Middle frontal gyrus (tissue), 1 donor: ENCODE results near the gene VGLL2.
"Not testable (repeated sequence)": the region's sequence is repeated elsewhere in the genome, so short reads cannot be mapped to it uniquely, and the experiment has no call there.

Experiments used
- DNase-seq: peaks from one replicate; pipeline ENCODE4 v3.0.0-alpha.2; 2015; ENCODE audit warnings: low spot score; ENCODE audit errors: extremely low spot score

The VGLL2 gene

GRCh38 chr6:117265410-117266256 lies at the start of gene VGLL2:
VGLL2 (plus strand) TSS chr6:117265558; CDS start chr6:117265764, 206 bp downstream.
- DNase-seq, result no peak

DNA sequence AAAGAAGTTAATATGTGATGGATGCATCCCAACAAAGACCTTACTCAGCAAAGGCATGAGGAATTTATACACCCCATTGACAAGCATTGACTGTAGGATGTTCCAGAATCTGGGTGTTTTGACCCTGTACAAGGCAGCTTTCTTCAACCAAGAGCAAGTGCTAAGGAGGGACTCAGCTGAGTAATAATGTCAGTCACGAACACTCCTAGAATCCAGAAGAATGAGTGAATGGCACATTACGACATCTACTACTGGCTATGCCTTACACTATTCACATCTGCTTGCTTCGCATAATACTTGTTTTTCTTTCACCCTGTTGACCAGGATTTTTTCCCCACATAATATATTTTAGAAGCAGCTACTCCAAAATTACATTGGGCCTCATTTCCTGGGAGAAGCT lies 42.5 kb upstream of the VGLL2 start:
- DNase-seq, result no peak

GRCh38 chr6:117226778-117227177 lies 38.6 kb upstream of the VGLL2 start:
- DNase-seq, result no peak

DNA sequence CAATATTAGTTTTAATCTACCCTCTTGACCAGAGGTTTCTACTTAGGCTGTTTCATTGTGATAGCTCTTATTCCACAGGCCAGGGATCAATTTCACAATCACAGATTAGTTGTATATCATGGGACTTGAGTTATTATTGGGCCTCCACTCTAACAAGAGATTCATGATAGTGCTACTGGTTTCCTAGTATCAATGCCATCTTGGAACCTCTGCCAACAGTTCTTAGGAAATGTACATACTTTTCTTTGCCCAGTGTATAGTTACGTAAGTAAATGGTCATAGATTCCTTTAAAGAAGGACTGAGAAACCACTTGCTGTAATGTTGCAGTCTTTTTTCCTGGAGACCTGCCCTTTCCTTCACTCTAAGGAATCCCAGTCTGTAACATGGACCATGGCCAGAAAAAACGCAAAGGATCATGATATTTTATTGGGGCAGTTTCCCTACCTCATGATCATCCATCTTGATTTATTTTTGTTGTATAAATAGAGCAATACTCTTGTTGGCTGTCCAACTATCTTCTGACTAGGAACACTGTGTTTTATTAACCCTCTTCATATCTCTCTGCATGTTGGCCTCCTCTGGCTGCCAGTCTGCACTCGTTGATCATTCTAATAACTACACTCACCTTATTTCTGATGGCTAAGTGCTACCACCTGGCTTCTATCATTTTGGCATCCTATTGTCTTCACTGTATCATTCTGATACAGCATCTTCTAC lies 38.0 kb upstream of the VGLL2 start:
- no peak for DNase-seq

- DNase-seq, result no peak
These were observed 37.2 kb upstream of the VGLL2 start for GRCh38 chr6:117228202-117228601.

GRCh38 chr6:117229870-117230269 lies 35.5 kb upstream of the VGLL2 start:
- no peak for DNase-seq

DNA sequence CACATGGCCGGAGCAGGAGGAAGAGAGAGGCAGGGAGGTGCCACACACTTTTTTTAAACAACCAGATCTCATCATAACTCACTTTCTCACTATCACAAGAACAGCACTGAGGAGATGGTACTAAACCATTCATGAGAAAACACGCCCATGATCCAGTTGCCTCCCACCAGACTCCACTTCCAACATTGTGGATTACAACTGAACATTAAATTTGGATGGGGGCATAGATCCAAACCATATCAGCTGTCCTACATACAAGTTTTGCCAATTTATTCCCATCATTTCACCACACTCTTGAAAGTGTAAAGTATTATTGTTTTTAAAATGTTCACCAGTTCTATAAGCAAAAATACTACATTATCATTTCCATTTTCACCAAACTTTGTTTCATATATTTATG lies 33.9 kb upstream of the VGLL2 start:
- DNase-seq, result no peak

DNA sequence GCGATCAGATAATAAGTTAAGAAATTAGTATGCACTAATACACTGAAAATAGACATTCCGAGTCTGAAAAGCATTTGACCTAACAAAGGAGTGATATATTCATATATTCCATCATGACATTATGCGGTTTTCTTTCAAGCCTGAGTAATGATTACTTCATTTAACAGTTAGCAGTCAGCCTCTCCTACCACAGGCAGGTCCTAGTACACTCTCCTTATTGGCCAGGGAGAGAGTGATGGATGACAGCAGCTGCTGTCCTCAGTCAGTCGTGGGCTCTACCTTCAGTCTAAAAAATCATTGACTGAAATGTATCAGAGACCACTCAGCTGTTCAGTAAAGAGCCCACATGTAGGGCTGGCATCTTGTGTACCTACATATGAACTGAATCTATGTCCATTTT lies 33.2 kb upstream of the VGLL2 start:
- DNase-seq, result no peak

DNA sequence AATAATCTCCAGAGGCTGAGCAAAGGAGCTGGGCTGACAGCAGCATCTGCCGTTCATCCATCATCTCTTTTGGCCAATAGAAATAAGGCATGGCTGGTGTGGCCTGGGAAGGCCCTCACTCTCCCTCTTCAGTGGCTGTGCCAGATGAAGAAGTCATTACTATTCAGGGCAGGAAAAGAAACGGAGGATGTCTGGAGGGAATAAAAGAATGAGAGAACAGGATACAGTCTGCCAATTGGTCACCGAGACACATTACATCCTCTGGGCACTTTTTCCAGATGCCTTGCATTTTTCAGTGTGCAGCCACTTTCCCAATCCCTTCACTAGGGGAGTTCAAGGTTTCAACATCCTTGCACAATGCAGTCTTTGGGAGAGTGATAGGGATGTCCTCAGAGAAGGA lies 32.2 kb upstream of the VGLL2 start:
- no peak for DNase-seq

- no peak for DNase-seq
These were observed 27.8 kb upstream of the VGLL2 start for GRCh38 chr6:117237561-117237960.

DNA sequence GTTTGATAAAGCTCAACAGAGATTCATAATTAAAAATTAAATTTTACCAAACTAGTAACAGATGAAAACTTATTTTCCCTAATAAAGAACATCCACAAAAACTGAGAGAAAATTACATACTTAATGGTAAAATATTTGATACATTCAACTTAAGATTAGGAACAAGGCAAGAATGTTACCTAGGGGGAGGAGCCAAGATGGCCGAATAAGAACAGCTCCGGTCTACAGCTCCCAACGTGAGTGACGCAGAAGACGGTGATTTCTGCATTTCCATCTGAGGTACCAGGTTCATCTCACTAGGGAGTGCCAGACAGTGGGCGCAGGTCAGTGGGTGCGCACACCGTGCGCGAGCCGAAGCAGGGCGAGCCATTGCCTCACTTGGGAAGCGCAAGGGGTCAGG lies 20.8 kb upstream of the VGLL2 start:
- DNase-seq, result not testable (repeated sequence)

DNA sequence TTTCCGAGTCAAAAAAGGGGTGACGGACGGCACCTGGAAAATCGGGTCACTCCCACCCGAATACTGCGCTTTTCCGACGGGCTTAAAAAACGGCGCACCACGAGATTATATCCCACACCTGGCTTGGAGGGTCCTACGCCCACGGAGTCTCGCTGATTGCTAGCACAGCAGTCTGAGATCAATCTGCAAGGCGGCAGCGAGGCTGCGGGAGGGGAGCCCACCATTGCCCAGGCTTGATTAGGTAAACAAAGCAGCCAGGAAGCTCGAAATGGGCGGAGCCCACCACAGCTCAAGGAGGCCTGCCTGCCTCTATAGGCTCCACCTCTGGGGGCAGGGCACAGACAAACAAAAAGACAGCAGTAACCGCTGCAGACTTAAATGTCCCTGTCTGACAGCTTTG lies 20.4 kb upstream of the VGLL2 start:
- DNase-seq, result not testable (repeated sequence)

- DNase-seq, result no peak
These were observed 11.6 kb upstream of the VGLL2 start for GRCh38 chr6:117253785-117254184.

DNA sequence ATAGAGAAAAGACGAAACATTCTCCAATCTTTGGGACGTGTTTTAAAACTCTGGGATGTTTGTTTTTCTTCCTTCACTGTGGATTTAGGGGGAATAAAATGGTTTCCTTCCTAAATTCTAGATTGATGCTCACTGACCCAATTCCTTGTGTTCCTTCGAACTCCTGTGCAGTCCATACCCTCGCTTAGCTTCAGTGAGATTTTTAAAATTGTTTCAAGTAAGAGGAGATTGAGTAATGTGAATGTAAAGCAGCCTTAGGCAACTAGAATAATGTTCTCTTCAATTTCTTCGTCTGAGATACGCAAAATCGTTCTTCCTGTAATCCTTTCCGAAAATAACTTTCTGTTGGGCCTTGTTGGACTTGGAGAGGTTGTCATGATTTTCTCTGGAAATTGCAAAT lies 2.6 kb upstream of the VGLL2 start:
- DNase-seq, result no peak

- no peak for DNase-seq
These were observed 1.9 kb upstream of the VGLL2 start for GRCh38 chr6:117263353-117263927.

- no peak for DNase-seq
These were observed 1.0 kb upstream of the VGLL2 start for GRCh38 chr6:117264369-117264691.

GRCh38 chr6:117264692-117265409 lies 507 bp upstream of the VGLL2 start:
- DNase-seq, result no peak

GRCh38 chr6:117266257-117267053 lies 1.1 kb downstream of the VGLL2 start:
- DNase-seq, result no peak

- no peak for DNase-seq
These were observed 1.6 kb downstream of the VGLL2 start for GRCh38 chr6:117267054-117267347.

DNA sequence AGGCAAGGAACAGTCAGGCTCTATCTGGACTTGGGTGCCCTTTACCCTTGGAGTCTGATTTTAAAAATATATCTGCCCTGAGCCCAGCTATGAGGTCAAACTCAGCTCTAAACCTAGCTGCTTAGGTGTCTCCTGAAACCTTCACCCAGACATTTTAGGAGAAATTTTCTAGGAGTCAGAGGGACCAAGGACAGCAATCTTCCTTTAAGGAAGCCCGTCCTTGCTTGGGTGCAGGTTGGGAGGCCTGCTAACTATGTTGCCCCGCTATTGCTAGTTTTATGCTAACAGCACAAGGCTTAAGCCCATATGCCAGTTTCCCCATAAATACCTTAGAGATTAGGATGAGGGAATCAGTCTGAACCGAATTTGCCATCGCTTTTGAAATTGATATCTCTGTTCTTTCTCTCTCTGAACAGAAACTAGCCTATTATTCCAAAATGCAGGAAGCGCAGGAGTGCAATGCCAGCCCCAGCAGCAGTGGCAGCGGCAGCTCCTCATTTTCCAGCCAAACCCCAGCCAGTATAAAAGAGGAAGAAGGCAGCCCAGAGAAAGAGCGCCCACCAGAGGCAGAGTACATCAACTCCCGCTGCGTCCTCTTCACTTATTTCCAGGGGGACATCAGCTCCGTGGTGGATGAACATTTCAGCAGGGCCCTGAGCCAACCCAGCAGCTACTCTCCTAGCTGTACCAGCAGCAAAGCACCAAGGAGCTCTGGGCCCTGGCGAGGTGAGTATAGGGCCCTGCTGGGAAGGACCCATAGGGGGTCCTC lies 2.6 kb downstream of the VGLL2 start:
- DNase-seq, result no peak

GRCh38 chr6:117268924-117269323 lies 3.6 kb downstream of the VGLL2 start:
- DNase-seq, result no peak
